ENCODE results near the gene DAGLA.

DAGLA gene

GRCh38 chr11:61730240-61730994, 50.2 kb downstream of the DAGLA start:
- DNase-seq (ENCODE audit: low read depth) = no peak

GRCh38 chr11:61731211-61731951, 51.2 kb downstream of the DAGLA start:
- no peak for DNase-seq (ENCODE audit: low read depth)

DNA sequence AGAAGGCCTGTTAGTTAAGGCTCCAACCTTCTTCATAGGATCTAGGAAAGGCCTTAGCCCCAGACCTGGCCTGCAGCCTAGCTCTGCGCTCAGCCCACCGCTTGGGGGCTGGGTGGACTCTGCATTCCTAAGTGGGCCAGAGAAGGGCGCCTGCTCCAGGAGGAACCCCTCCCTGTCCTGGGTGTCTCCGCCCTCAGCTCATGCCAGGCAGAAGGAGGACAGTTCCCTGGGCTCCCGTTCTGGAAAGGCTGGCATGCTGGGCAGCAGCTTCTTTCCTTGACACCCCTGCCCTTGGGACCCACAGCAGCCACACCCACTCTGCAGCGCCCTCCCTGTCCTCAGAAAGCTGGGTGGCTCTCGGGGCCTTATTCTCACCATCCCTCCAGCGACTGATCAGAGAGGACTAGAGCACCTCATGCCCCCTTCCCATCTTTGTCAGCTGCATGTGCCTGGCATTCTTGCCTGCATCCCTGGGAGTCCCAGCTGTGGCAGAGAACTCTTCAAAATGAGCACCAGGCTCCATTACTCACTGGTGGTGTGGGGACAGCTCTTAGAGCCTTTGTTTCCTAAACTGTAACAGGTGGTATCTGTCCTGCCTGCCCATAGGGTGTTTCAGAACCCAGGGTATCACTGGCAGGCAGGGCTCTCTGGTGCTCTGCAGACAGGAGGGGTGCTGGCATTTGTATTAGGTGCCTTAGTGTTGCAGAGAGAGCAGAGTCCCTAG, 51.9 kb downstream of the DAGLA start:
- no peak for DNase-seq (ENCODE audit: low read depth)

- DNase-seq (ENCODE audit: low read depth) = peak; percentile 28
Measured at GRCh38 chr11:61732705-61733104, 52.5 kb downstream of the DAGLA start.

GRCh38 chr11:61733120-61733978, 53.2 kb downstream of the DAGLA start:
- peak; percentile 67 for DNase-seq (ENCODE audit: low read depth)

- DNase-seq (ENCODE audit: low read depth) = no peak
Measured at GRCh38 chr11:61734767-61735166, 54.6 kb downstream of the DAGLA start.

GRCh38 chr11:61735391-61735790, 55.2 kb downstream of the DAGLA start:
- no peak for DNase-seq (ENCODE audit: low read depth)

DNA sequence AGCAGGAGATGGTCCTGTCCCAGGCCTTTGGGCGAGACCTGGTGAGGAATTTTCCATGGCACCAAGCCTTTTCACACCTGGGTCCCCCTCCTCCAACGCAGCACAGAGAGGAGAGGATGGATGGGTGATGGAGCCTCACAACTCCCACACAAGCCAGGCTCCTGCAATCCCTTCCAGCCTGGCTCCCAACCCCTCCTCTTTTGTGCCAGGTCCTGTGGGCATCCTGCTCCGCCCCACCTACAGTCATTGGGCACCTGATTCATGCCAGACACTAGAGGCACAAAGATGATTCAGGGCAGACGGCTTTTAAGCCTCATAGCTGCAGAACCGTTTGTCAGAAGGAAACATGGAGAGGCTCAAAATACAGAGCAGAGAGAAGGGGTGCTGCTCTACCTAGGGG, 56.1 kb downstream of the DAGLA start:
- DNase-seq (ENCODE audit: low read depth) = no peak

DNA sequence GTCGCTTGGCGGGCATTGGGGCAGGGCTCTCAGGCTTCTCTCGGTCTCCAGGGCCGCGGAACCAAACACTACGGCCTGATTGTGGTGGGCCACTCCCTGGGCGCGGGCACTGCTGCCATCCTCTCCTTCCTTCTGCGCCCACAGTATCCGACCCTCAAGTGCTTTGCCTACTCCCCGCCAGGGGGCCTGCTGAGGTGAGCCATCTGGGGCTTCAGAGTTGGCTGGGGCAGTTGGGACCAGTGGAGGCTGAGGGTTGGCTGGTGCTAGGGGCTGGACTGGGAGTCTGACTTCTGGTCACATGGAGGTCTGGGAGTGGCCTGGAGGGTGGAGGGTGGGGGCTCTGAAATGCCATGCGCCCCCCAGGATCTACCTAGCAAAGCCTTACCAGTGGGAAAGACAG, 56.9 kb downstream of the DAGLA start:
- DNase-seq (ENCODE audit: low read depth) = no peak

DNA sequence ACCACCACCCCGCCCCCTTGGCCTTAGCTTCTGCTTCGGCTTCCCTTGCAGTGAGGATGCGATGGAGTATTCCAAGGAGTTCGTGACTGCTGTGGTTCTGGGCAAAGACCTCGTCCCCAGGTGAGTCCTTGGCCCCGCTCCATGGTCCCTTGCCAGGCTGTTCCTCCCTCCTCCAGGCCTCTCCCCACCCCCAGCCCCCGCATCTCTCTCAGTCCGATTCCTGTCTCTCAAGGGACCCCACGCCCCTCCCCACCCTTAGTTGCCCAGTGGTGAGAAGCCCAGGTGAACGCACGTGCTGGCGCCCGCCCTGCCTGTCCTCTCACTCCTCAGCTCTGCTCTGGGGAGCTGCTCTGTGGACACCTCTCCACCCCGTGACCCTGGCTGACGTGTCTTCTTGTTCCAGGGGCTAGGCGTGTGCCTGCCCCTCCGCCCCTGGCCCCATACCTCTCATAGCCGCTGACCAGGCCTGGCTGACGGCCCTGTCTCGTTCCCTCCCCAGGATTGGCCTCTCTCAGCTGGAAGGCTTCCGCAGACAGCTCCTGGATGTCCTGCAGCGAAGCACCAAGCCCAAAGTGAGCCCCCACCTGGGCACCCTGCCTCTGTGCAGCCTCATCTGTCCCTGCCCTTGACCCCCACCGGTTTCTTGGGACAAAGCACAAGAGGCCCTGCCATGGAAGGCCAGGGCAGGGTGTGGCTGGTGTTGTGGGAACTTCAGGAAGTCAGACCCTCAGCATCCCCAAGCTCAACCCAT, 57.6 kb downstream of the DAGLA start:
- no peak for DNase-seq (ENCODE audit: low read depth)

- no peak for DNase-seq (ENCODE audit: low read depth)
Measured at GRCh38 chr11:61738776-61739175, 58.6 kb downstream of the DAGLA start.

- DNase-seq (ENCODE audit: low read depth) = no peak
Measured at GRCh38 chr11:61739413-61739812, 59.2 kb downstream of the DAGLA start.

GRCh38 chr11:61739966-61740365, 59.8 kb downstream of the DAGLA start:
- DNase-seq (ENCODE audit: low read depth) = no peak

DNA sequence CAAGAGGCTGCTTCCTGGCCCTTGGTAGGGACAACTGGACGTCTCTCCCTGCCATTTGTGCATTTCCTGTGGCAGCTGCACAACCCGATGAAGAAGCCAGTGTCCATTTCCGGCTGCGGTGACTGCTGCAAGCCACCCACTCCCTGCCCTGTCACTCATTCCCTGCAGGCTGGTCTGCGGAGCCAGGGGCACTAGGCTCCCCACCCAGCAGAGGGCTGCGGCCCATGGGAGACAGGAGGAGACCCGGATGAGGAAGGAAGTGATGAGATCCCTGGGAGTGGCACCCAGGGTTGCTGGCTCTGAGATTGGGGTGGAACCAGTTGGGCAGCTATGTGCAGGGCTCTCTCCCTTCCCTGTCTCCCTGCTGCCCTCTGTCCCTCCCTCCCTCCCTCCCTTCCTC, 62.2 kb downstream of the DAGLA start:
- no peak for DNase-seq (ENCODE audit: low read depth)

- no peak for DNase-seq (ENCODE audit: low read depth)
Measured at GRCh38 chr11:61743486-61744095, 63.4 kb downstream of the DAGLA start.

DNA sequence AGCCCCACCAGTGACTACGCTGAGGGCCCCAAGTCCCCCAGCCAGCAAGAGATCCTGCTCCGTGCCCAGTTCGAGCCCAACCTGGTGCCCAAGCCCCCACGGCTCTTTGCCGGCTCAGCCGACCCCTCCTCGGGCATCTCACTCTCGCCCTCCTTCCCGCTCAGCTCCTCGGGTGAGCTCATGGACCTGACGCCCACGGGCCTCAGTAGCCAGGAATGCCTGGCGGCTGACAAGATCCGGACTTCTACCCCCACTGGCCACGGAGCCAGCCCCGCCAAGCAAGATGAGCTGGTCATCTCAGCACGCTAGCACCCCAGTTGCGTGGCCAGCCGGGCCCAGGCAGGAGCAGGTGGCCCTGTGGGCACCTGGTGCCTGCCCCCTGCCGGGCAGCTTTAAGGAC, 64.0 kb downstream of the DAGLA start:
- DNase-seq (ENCODE audit: low read depth) = no peak

- no peak for DNase-seq (ENCODE audit: low read depth)
Measured at GRCh38 chr11:61744609-61745156, 64.5 kb downstream of the DAGLA start.

GRCh38 chr11:61745781-61746441, 65.7 kb downstream of the DAGLA start:
- no peak for DNase-seq (ENCODE audit: low read depth)

- no peak for DNase-seq (ENCODE audit: low read depth)
Measured at GRCh38 chr11:61746442-61747191, 66.4 kb downstream of the DAGLA start.

Measured in stromal cell of bone marrow (primary cell).